ENCODE results near the gene HP. TPM values are rescaled to one million over a fixed set of nuclear protein-coding genes. Genes with fewer than 3 reads are reported as not detected.

Gene HP
- total RNA-seq, 1 experiment from 2014 or later: not detected

DNA sequence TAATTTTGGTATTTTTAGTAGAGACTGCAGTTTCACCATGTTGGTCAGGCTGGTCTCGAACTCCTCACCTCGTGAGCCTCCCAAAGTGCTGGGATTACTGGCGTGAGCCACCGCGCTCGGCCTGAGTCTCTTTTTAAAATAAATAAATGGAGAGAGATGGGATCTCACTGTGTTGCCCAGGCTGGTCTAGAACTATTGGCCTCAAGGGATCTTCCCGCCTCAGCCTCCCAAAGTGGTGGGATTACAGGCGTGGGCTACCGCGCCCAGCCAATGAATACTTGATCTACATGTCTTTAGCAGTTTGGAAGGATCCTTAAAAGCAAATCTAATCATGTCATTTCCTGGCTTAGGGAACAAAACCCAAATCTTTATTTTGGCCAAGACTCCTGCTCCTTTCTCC, 44.5 kb upstream of the HP start:
- ChIA-PET CTCF (no interaction called here), POLR2A (ENCODE audit: unreplicated experiment) (no interaction called here)
- DNase-seq (no peak), ATAC-seq (no peak)
- H3K36me3 ChIP-seq (ENCODE audit: low read depth, low read length): no peaks in the 10 kb centered on the region
- intact Hi-C loops (cut with micrococcal nuclease): loop anchor here (10.0 kb wide), 1 partner anchor 85 kb away; the partner anchor contains the start of genes DHX38 and TXNL4B
- H3K9me3 ChIP-seq (ENCODE audit: low read length): no peaks in the 10 kb centered on the region
- H3K27ac ChIP-seq (ENCODE audit: low read length): no peak overlapping the region
- H3K4me1 ChIP-seq (ENCODE audit: insufficient read depth, low read length): no peaks in the 10 kb centered on the region; the same call in 1 of the 2 replicates
- TF ChIP-seq EZH2phosphoT487 (IDR thresholded peaks at IDR 0.05; ENCODE audit: borderline replicate concordance, low read length) (no peak), EZH2 (IDR thresholded peaks at IDR 0.05; ENCODE audit: low read length, unreplicated experiment) (no peak)
- TF ChIP-seq, protein P1, sequence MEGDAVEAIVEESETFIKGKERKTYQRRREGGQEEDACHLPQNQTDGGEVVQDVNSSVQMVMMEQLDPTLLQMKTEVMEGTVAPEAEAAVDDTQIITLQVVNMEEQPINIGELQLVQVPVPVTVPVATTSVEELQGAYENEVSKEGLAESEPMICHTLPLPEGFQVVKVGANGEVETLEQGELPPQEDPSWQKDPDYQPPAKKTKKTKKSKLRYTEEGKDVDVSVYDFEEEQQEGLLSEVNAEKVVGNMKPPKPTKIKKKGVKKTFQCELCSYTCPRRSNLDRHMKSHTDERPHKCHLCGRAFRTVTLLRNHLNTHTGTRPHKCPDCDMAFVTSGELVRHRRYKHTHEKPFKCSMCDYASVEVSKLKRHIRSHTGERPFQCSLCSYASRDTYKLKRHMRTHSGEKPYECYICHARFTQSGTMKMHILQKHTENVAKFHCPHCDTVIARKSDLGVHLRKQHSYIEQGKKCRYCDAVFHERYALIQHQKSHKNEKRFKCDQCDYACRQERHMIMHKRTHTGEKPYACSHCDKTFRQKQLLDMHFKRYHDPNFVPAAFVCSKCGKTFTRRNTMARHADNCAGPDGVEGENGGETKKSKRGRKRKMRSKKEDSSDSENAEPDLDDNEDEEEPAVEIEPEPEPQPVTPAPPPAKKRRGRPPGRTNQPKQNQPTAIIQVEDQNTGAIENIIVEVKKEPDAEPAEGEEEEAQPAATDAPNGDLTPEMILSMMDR (conservative IDR thresholded peaks at IDR 0.05; ENCODE audit: low read depth, low read length): no peak
- H3K4me3 ChIP-seq (ENCODE audit: low read length): peak overlapping the region; percentile 76; the same call in 1 of the 2 replicates
- no peaks in the 10 kb centered on the region for H3K9me2 ChIP-seq (replicated peaks; ENCODE audit: low read length)
- no peaks in the 10 kb centered on the region for H4K20me1 ChIP-seq (ENCODE audit: low read length)
- H2AFZ ChIP-seq (ENCODE audit: low read length): no peak overlapping the region
- no peaks in the 10 kb centered on the region for H3K27me3 ChIP-seq (ENCODE audit: low read length)
- H3K9ac ChIP-seq (ENCODE audit: low read length): no peak overlapping the region
- no TSS peak for BruUV-seq (replicated peaks)
- H3F3A ChIP-seq (ENCODE audit: low read length, unreplicated experiment): no peaks in the 10 kb centered on the region
- peak overlapping the region; percentile 80 for H3K4me2 ChIP-seq (ENCODE audit: low read length)
- H3K79me2 ChIP-seq (ENCODE audit: low read length): peaks cover 18% of the 10 kb centered on the region

DNA sequence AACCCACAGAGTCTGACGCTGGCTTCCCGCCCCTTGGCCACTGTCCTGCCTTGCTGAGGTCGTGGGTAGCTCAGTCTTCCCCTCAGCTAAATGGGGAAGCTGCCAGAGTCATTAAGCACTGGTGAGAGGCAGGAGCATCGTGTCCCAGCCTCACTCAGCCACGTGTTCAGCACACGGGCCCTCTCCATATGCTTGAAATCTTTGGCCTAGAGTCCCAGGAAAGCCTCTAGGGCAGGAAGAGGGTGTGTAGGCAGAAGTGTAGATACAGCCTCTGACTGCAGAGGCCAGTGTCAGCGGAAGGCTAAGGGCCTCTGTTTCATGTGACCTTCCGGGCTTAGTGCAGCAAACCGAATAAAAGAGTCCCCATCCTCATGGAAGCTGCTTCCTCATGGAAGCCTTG, 41.7 kb upstream of the HP start:
- Histone ChIP-seq H3K9me2 (replicated peaks; ENCODE audit: low read length) (no peaks in the 10 kb centered on the region), H3K4me2 (ENCODE audit: low read length) (no peak overlapping the region), H3K27ac (ENCODE audit: low read length) (no peak overlapping the region), H3K79me2 (ENCODE audit: low read length) (peaks cover 18% of the 10 kb centered on the region), H3F3A (ENCODE audit: low read length, unreplicated experiment) (no peaks in the 10 kb centered on the region), H4K20me1 (ENCODE audit: low read length) (no peaks in the 10 kb centered on the region), H2AFZ (ENCODE audit: low read length) (no peak overlapping the region), H3K4me3 (ENCODE audit: low read length) (no peak overlapping the region), H3K9me3 (ENCODE audit: low read length) (no peaks in the 10 kb centered on the region), H3K27me3 (ENCODE audit: low read length) (no peaks in the 10 kb centered on the region), H3K4me1 (ENCODE audit: insufficient read depth, low read length) (no peaks in the 10 kb centered on the region; the same call in 1 of the 2 replicates), H3K36me3 (ENCODE audit: low read depth, low read length) (no peaks in the 10 kb centered on the region), H3K9ac (ENCODE audit: low read length) (no peak overlapping the region)
- CTCF ChIA-PET: no interaction called here
- no peak for DNase-seq
- no peak for ATAC-seq
- POLR2A ChIA-PET (ENCODE audit: unreplicated experiment): no interaction called here
- BruUV-seq (replicated peaks): no TSS peak
- TF ChIP-seq, protein P1 (conservative IDR thresholded peaks at IDR 0.05; ENCODE audit: low read depth, low read length): no peak
- TF ChIP-seq EZH2phosphoT487 (IDR thresholded peaks at IDR 0.05; ENCODE audit: borderline replicate concordance, low read length) (no peak), EZH2 (IDR thresholded peaks at IDR 0.05; ENCODE audit: low read length, unreplicated experiment) (no peak)
- intact Hi-C loops (cut with micrococcal nuclease): no loop called here

DNA sequence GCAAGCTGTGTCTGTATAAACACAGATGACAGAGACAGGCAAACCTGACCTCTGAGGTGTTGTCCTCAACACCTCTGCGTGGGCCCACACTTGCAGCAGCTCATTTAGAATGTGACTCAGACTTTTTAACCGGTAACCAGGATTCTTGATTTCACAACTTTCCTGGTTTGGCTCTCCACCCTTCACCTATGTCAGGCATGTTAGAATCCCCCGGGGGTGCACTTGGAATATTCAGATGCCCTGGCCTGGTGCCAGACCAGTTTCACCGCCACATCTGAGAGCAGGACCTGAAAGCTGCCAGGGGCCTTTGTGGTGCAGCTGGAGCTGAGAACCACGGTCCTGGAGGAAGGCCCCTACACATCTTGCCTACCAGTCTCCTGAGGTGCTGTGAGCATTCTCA, 40.9 kb upstream of the HP start:
- intact Hi-C loops (cut with micrococcal nuclease): no loop called here
- TF ChIP-seq, protein P1 (conservative IDR thresholded peaks at IDR 0.05; ENCODE audit: low read depth, low read length): no peak
- TF ChIP-seq EZH2phosphoT487 (IDR thresholded peaks at IDR 0.05; ENCODE audit: borderline replicate concordance, low read length) (no peak), EZH2 (IDR thresholded peaks at IDR 0.05; ENCODE audit: low read length, unreplicated experiment) (no peak)
- no peaks in the 10 kb centered on the region for H4K20me1 ChIP-seq (ENCODE audit: low read length)
- H3K4me3 ChIP-seq (ENCODE audit: low read length): no peak overlapping the region
- H3K36me3 ChIP-seq (ENCODE audit: low read depth, low read length): no peaks in the 10 kb centered on the region
- no peaks in the 10 kb centered on the region for H3K27me3 ChIP-seq (ENCODE audit: low read length)
- H3K27ac ChIP-seq (ENCODE audit: low read length): no peak overlapping the region
- POLR2A ChIA-PET (ENCODE audit: unreplicated experiment): no interaction called here
- H3K9me2 ChIP-seq (replicated peaks; ENCODE audit: low read length): no peaks in the 10 kb centered on the region
- CTCF ChIA-PET: no interaction called here
- H2AFZ ChIP-seq (ENCODE audit: low read length): no peak overlapping the region
- H3K79me2 ChIP-seq (ENCODE audit: low read length): peaks cover 18% of the 10 kb centered on the region
- ATAC-seq (no peak), DNase-seq (no peak)
- H3K9ac ChIP-seq (ENCODE audit: low read length): no peak overlapping the region
- no peak overlapping the region for H3K4me2 ChIP-seq (ENCODE audit: low read length)
- no TSS peak for BruUV-seq (replicated peaks)
- H3K9me3 ChIP-seq (ENCODE audit: low read length): no peaks in the 10 kb centered on the region
- no peaks in the 10 kb centered on the region for H3F3A ChIP-seq (ENCODE audit: low read length, unreplicated experiment)
- H3K4me1 ChIP-seq (ENCODE audit: insufficient read depth, low read length): no peaks in the 10 kb centered on the region

All from PC-3 (cell line).